ENCODE measurements around the gene PLXNA2.

PLXNA2 gene

DNA sequence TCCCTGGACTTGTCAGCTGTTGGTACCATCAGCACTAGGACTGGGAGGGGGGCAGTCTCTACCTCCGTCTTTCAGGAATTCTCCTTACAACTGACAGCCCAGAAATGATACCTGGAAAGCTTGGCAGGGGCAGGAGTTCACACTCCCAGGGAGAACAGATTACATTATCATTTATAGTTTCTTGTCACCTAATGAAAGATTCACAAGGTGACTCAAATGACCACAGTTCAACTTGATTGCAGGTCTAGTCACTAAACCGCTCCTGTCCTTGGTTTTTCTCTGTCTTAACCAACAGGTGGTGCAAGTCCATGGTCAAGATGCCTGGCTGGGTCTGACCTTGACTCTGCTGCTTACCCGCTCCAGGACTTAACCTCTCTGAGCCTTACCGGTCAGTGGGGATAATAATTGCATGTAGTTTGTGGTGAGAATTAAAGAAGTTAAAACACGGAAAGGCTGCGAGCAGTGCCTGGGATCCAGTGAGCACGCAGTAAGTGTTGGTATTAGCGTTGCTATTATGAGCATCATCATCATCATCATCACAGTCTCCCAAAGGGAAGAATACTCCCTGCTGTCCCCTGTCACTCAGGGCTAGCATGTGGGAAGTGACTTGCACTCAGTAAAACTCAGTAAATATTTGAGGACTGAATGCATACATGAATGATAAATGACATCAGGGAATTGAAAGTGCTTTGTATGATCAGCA, 207.9 kb downstream of the PLXNA2 start:
- no peak for DNase-seq

DNA sequence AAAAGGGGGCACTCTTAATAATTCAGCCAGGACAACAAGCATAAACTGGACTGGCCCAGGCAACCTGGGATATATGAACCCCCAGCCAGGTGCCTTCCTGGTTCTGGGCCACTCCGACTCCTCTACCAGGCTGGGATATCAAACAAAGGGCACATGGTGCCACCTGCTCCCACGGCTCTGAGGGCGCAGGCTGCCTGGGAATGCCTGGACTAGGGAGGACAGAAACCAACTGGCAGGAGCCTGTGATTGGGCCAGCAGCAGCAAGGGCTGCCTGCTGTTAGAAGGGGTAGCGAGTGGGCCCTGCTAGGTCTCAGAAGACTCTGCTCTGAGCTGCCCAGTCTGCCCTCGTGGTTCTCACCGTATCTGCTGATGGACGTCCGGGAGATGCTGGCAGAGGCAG, 210.0 kb downstream of the PLXNA2 start:
- no peak for DNase-seq

DNA sequence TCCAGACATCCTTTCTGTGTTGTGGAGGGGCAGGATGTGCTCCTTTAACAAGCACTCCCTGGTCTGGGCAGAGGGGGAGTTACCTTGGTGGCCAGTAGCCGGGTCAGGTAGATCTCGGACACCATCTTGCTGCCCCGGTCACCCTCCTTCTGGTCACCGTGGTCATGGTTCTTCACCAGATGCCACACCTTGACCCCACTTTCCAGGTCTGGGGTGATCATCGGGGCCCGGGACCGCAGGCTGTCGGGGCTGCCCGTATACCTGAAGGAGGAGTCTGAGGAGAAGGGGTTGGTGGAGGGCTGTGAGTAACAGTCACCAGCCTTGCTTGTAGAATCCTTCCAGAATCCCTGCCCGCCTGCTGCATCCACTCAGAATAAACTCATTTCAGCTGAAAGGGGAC, 210.9 kb downstream of the PLXNA2 start:
- no peak for DNase-seq

DNA sequence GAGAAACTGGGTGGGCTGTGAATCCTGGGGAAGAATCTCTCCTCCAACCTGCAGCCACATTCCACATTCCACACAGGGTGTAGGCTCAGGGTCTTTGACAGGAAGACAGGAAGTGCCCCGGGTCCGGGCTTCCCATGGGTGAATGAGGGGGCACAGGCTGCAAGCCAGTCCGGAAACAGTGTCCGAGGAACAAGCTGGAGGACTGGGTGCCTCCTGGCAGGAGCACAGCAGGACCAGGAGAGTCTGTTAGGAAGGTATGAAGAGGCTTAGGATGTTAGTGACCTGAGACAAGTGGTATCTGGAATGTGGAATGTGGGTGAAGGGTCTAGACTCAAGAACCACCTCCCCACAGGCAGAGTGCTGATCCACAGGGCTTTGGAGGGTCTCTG, 212.3 kb downstream of the PLXNA2 start:
- DNase-seq, result no peak

- DNase-seq, result no peak
These were observed 212.8 kb downstream of the PLXNA2 start for GRCh38 chr1:208031316-208031931.

DNA sequence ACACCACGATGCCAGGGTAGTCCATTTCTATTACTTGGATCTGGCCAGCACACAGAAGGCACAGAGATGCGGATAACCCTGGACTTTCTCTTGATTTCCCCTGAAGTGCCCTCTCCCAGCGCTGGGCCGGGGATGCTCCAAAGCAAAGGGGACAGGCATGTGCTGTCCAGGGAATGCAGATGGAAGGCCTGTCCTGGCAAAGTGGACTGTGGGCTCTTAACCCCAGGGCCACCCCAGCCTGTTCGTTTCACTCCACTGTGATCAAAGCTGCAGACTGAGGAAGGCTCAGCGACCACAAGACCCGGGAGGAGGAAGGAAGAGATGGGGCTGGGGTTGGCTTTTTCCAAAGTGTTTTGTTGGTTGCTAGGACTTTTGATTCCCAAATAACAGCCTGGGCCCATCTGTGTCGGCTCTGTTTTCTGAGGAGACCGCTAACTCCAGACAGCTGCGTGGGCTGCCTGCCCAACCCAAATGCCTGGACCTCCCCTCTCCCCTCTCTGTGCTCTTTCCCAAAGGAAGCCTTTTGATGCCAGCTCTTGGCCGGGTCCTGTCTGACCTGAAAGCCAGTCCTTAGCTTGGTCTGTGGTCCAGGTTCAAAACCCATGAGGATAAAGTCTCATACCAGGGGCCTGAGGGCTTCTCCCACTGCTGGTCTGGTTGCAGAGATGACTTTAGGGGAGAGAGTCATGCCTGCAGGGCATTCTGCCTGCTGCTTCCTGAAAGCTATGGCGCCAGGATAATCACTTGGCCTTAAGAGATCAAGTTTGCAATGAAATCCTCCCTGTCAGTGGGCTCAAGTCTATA, 213.7 kb downstream of the PLXNA2 start:
- DNase-seq, result no peak

- DNase-seq, result no peak
These were observed 214.6 kb downstream of the PLXNA2 start for GRCh38 chr1:208029381-208030287.

DNA sequence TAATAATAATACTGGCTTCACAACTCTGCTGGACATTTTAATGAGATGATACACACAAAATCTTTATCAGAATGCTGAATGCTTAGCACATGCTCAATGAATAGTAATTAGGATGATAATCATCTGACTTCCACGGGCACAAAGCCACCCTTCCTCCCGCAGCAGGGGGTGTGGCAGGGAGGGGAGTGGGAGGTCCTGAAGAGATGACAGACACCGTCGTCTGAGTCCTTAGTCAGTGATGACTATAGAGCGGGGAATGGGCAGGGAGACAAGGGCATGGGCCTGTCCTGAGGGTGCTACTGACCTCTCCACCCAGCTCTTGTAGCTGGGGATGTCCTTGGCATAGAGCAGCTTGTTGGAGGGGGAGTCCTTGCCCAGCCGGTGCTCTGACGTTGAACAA, 215.7 kb downstream of the PLXNA2 start:
- no peak for DNase-seq

DNA sequence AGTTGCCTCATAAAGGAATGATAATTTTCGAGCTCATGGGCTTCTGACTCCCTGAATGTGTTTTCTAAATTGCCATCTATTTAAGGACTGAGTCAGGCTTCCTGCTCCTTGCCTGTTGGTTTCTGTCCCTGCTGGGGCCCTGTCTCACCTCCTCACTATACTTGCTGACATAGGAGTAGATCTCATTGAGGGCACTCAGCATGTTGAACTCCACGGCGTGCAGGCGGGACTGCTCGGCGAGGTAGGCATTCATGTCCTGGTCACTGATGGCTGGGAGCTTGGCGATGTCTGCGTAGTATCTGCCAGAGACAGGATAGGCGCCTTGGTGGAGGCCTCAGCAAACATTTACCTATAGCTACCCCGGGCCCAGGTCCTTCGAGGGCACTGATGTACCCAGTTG, 216.3 kb downstream of the PLXNA2 start:
- DNase-seq, result no peak

DNA sequence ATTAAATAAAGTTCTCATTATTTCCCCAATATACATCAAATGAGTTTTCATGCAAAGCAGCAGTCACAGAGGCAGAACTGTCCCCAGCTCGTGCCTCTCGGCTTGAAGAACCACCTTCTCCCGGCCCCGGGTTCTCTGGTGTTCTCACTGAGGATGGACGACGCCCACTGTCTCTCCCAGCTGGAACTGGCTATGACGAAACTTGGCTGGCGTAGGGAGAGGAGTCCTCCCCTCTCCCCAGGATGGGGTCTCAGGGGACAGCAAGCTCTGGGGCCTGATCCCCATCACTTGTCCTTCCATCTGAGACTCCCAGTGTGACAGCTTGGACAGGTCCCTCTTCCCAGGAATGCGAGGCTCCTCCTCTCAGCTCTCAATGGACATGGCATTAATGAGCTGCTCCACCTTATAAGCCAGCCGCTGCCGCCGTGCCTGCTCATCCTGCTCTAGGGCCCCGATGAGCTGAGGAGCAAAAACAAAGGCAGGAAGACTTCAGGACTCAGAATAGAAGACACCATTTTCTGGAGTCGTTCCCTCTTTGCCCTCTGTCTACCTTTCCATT, 217.2 kb downstream of the PLXNA2 start:
- no peak for DNase-seq

DNA sequence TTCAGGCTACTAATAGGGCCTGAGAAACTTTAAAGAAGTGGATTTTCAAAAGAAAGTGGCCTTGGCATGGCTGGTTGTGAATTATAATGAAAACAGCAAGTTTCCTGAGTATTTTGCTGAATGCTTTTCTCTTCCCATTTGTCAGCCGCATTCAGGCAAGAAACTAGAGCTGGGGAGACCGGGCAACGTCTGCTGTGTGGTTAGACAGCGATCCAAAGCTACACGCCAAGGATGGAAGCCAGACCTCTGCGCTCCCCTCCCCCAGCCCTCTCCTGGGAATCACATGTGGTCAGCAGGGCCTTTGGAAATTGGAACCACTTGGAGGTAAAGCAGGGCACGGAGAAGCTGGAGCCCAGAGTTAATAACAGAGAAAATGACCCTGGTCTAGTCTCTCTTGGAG, 219.2 kb downstream of the PLXNA2 start:
- no peak for DNase-seq

- DNase-seq, result no peak
These were observed 219.8 kb downstream of the PLXNA2 start for GRCh38 chr1:208024406-208024805.

GRCh38 chr1:208019257-208019656, 224.9 kb downstream of the PLXNA2 start:
- DNase-seq, result no peak

DNA sequence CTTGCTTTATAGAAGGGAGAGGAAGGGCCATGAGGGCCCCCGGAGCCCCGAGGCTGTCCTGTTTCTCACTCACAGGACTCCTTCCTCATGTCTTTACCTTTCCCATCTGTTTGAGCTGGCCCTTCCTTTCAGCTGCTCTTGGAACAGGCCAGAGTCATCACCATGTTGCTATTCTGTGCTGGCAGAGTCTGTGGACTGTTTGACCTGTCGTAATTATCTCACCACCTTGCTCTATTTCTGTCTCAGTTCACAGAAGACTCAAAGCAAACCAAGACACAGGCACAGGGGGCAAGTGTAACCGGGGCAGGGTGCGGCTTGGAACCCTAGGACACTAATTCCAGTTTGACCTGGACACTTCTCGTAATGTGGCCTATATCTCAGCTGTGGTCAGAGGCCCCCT, 228.9 kb downstream of the PLXNA2 start:
- no peak for DNase-seq

DNA sequence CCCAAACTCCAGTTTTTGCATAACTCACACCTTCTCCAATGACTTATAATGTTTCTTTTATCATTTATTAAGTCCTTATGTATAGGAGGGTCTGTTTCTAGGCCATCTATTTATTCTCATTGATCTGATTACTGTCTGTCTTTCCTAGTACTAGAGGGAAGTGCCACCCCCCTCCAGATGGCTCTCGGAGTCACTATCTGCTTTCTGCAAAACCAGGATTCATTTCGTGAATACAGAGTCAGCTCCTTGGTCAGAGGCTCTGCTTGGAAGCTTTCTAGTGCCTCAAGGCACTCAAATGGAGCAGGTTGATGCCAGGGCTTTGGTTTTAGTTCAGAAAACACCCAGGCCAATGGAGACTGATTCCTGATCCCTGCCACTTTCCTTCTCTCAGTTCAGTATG, 231.0 kb downstream of the PLXNA2 start:
- no peak for DNase-seq

GRCh38 chr1:208012721-208013120, 231.5 kb downstream of the PLXNA2 start:
- no peak for DNase-seq

- DNase-seq, result no peak
These were observed 233.6 kb downstream of the PLXNA2 start for GRCh38 chr1:208010487-208011071.

DNA sequence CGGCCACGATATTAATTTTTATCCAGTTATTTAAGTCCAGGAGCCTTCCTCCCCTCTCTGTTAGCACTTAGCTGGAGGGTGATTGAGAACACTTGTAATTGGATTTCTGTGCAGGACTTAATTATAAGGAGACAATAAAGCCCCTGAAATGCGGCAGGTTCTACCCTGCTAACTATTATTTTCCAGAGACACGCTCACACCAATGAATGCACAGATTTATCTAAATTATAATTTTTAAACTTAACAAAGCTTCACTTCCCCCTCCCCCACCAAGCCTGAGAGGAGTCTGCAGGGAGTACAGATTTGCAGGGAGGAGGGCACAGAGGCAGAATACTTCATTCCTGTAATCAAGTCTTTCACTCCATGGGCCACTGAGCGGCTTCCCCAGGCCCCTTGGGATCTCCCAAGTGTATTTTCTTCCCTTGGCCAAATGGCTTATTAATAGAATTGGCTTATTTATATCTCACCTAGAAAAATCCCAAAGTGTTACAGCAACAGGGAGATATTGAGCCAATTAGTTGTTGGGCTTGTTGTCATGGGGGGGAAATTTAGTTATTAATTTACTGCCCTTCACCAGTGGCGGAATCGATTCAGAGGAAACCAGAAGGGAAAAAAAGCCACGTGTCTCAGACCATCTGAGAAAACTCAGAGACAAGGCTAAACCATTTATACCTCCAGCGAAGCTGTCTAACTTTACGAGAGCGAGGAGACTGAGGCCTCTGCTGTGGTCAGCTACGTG, 234.3 kb downstream of the PLXNA2 start:
- DNase-seq, result no peak

GRCh38 chr1:208009303-208009702, 234.9 kb downstream of the PLXNA2 start:
- DNase-seq, result no peak

DNA sequence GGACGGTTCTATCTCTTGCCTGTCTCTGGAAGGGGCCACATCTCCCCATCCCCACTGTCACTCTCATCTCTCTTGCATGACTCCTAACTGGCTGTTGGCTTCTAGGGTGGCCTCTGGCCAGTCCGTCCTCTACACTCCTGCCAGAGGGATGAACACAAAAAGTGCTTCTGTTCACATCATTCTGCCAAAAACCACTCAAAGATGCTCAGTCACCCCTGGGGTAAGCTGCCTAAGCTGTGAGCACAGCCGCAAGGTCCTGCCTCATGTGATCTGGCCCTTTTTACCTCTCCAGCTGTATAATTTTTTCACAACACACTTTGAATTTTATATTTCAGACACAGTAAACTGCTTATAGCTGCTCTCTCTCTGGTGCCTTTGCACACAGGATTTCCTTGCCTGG, 235.7 kb downstream of the PLXNA2 start:
- DNase-seq, result no peak

- DNase-seq, result no peak
These were observed 236.2 kb downstream of the PLXNA2 start for GRCh38 chr1:208007938-208008342.

Data from 8988T (cell line).